Measurements from ENCODE around the gene SLC35E1.
A peak's percentile ranks its signal among the peaks of the same experiment; 100 is the strongest.

Gene SLC35E1

DNA sequence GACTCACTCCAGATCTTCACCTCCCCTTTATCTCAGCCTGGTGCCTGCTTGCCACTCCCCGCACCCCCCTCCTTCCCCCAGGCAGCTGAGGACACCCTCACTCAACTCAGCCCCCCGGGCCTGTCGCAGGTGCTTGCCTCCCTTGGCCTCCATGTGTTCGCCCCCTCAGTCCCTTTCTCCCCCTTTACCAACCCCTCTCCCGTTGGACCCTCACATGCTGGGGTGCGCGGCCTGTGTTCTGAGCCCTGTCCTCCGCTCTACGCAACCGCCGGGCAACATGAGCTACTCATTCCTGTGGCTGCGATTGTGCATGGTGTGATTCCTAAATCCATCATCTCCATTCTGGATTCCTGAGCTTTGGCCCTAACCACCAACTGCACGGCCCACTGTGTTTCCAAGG is 35.1 kb downstream of the SLC35E1 start:
- no peak for DNase-seq
- TF ChIP-seq GATA1 (IDR thresholded peaks at IDR 0.05; ENCODE audit: low read depth, low read length) = no peak
- TF ChIP-seq POLR2A (IDR thresholded peaks at IDR 0.05; ENCODE audit: low read length) = no peak

DNA sequence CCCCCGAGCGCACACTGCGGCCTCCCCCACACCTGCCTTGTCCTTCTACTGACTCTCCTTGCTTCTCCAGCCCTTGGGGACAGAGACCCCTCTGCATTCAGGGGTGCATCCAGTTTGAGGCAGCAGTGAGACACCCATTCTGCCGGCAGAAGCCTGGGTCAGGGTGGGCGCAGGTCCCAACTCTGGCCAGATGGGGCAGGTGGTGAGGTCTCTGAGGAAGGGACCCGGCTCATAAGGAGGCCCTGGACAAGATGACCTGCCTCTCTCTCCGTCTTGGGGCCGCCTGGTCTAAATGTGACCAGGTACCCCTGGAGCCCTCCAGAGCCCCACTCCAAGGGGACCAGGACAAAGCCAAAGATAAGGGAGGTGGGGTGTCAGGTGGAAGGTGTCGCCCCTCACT is 36.1 kb downstream of the SLC35E1 start:
- no peak for DNase-seq
- TF ChIP-seq POLR2A (IDR thresholded peaks at IDR 0.05; ENCODE audit: low read length) (no peak), GATA1 (IDR thresholded peaks at IDR 0.05; ENCODE audit: low read depth, low read length) (no peak)

DNA sequence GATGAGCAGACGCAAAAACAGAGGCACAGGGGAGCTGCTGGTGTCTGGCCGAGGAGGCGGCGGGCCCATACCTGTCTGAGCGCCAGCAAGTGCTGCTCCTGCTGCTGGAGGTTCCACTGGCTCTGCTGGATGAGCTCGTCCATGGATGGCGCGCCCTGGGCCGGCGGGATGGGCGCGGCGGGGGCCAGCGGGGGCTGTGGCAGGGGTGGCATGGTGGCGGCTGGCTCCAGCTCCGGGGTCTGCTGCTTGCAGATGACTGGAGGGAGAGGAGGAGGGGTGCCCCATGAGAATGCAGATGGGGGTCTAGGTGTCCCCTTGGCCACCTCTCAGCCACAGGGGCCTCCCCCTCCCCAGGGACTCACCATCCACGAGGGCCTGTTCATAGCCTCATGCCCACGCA is 36.8 kb downstream of the SLC35E1 start:
- no peak for DNase-seq
- no peak for TF ChIP-seq POLR2A (IDR thresholded peaks at IDR 0.05; ENCODE audit: low read length)
- TF ChIP-seq GATA1 (IDR thresholded peaks at IDR 0.05; ENCODE audit: low read depth, low read length) = no peak

DNA sequence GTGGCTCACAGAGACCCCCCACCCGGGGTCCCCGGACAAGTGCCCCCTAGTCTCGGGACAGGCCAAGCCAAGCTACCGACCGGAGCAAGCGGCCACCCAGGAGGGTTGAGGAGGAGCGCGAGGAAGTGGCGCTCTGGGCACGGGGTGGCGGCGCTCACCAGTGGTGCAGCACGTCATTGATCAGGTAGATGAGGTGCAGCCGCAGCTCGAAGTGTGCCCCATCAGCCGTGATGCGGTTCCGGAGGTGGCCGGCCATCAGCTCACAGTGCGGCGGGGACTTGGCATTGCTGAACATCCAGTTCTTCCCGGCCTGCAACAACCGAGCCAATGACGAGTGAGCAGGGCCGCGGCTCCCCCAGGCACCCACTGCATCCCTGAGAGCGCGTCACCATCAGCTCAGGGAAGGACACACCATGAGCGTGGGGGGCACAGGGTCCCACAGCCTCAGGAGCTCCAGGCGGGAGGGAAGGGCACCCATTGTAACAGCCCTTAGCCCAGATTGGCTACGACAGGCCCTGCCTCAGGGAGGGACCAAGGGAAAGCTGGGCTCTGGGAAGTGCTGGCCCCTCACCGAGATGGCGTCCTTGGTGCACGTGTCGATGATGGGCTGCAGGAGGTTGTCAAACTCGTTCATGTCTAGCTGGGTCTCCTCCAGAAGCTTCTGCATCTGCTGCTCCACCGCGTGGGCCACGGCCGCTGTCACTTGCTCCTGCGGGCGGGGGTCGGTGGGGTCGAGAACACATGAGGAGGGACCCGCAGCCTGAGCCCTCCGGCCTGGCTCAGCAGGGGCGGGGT is 39.6 kb downstream of the SLC35E1 start:
- TF ChIP-seq POLR2A (IDR thresholded peaks at IDR 0.05; ENCODE audit: low read length) (no peak), GATA1 (IDR thresholded peaks at IDR 0.05; ENCODE audit: low read depth, low read length) (no peak)
- DNase-seq = no peak

DNA sequence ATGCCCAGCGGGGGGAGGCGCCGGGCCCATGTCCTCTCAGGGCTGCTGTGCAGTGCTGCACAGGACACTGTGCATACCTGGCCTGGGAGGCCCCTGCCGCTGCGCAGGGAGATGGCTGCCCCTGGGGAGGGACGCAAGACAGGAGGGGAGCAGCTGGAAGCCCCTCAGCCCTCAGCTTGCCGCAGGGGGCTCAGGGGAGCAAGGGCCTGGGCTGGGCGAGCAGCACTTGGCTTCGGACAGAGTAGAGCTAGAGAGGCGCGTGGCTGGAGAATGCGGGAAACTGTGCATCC is 40.9 kb downstream of the SLC35E1 start:
- TF ChIP-seq GATA1 (IDR thresholded peaks at IDR 0.05; ENCODE audit: low read depth, low read length) (no peak), POLR2A (IDR thresholded peaks at IDR 0.05; ENCODE audit: low read length) (no peak)
- no peak for DNase-seq

DNA sequence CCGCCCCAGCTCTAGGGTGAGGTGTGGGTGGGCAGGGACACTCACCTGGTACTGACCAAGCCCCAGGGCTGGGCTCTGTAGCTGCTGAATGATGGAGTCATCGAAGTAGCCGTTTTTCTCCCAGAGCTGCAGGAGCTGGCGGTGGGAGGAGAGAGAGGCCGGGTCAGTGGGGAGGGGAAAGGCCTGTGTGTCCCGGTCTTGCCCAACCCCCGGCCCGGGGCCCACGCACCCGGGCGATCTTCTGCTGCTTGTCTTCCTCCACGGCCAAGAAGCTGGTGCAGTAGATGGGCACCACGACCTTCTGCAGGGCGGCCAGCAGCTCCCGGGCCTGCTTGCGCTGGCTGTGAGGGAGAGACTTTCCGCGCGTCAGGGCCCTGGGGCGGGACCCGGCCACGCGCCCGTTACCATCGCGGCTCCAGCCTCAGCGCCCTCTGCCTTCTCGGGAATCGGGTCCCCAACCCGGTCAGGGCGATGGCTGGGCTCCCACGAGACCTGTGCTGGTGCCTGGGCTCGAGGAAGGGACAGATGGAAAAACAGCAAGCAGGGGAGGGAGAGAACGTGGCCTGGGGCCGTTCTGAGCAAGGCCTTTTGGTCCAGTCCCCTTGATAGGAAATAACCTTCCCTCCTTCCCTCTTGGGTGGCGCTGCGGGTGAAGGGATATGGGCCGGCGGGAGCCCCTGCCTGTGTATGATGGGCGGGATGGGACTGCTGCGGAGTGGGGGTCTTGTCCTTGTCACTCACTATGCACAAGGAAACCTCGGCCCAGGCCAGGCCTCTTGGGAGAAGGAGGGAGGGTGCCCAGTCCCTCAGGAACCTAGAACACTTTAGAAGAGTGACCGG is 41.5 kb downstream of the SLC35E1 start:
- TF ChIP-seq GATA1 (IDR thresholded peaks at IDR 0.05; ENCODE audit: low read depth, low read length) = no peak
- no peak for DNase-seq

DNA sequence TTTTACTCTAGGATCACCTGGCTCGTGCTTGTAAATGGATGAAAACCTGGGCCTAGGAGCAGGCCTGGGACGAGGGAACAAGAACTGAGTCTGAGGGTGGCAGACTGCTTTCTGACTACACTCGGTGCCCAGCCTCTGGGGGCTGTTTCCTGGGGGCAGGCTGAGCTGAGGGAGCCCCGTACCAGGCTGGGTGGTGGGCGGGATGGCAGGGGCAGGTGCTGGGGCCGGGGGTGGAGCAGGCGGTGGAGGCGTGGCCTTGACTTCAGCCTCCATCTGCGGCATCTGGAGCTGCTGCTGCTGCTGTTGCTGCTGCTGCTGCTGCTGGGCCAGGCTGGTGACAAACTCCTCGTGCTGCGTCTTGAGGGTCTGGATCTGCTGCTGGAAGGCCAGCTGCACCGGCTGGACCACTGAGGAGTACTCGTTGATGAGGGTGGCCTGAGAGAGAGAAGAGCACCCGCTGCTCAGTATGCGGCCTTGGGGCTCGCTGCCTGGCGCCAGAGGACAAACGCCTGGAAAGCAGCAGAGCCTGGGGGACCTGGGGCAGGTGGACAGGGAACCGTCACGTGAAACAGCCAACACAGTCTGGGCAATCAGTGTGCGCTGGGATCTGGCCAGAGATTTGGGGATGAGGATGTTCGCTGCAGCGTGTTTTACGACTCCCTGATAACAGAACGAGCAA is 42.6 kb downstream of the SLC35E1 start:
- TF ChIP-seq GATA1 (IDR thresholded peaks at IDR 0.05; ENCODE audit: low read depth, low read length) (no peak), POLR2A (IDR thresholded peaks at IDR 0.05; ENCODE audit: low read length) (no peak)
- DNase-seq = no peak

DNA sequence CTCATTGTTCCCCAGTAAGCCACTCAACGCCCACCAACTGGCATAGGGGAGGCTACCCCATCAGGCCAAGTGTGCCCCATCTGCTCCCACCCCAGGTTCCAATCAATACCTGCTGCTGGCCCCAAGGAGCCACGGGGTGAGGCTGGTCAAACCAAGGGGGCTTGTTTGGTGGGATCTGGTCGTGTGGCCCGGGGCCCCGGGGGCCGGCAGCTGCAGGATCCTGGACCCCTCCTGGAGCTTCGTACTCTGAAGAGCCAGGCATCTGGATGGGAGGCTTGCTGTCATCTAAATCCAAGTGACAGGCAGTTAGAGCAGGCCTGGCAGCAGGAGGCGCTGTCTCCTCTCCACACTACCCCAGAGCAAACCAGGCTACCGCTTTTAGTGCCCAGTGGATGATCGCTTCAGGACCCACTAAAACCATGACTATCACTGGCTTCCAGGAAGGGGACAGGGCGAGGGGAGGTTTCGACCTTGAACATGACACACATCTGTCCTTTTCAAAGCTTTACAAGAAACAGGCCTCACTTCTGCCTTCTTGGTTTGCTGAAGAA is 44.2 kb downstream of the SLC35E1 start:
- peak; percentile 59 to 69 for DNase-seq
- TF ChIP-seq GATA1 (IDR thresholded peaks at IDR 0.05; ENCODE audit: low read depth, low read length) (no peak), POLR2A (IDR thresholded peaks at IDR 0.05; ENCODE audit: low read length) (no peak)

DNA sequence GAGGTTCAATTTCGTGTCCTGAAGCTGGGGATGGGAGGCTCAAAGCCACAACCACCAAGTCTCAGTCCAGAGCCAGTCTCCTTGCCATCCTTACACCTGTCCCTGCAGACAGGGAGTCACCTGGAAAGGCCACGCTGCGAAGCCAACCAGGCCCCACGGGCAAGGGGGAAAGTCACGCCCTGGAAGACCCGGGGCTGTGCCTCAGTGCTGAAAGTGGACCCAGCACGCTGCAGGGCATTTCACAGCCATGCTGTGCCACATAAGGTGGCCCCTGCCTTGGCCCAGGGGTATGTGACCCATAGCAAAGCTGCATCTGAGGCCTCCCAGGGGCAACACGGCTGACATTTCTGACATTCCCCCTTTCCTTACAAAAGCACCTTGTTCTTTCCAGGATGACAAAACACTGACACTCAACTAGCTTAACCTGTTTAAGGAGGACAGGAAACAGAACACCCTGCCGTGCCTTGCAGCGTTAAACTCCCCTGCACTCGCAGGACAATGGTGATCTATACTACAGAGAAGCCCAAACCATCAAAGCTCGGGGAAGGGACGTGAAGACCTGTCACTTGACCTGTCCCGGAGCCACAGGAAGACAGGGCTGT is 44.8 kb downstream of the SLC35E1 start:
- TF ChIP-seq GATA1 (IDR thresholded peaks at IDR 0.05; ENCODE audit: low read depth, low read length) = no peak
- TF ChIP-seq POLR2A (IDR thresholded peaks at IDR 0.05; ENCODE audit: low read length) = no peak
- no peak for DNase-seq

DNA sequence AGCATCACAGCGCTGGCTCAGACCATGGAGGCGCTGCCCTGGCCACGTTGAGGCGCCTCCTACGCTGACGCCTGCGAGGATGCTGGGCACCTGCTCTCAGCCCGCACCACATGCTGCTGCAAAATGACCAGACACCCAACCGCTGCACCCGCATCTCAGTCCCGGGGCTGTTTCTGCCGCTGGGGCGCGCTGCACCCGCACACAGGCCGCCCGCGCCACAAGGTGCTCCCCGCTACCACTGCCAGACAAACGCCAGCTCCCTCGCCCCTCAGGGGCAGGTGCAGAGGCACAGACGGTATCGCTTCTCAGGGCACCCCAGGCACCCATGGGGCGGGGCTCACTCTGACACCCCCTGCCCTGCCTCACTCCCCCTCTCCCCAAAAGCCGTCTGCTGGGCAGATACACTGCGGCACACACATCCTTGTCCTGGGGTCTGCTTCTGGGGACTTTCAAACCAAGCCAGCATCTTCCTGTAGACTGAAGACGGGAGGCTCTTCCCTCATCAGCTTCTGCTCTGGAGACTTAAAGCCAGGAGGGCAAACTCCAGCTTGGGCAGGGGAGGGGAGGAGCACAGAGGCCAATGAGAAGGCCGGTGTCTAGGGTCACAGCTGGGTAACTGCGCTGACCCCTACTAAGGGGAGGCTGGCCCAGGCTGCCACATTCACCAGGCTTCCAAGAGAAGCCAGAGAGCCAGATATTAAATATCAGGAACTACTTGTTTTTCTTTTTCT is 46.3 kb downstream of the SLC35E1 start:
- no peak for DNase-seq
- no peak for TF ChIP-seq POLR2A (IDR thresholded peaks at IDR 0.05; ENCODE audit: low read length)
- no peak for TF ChIP-seq GATA1 (IDR thresholded peaks at IDR 0.05; ENCODE audit: low read depth, low read length)

DNA sequence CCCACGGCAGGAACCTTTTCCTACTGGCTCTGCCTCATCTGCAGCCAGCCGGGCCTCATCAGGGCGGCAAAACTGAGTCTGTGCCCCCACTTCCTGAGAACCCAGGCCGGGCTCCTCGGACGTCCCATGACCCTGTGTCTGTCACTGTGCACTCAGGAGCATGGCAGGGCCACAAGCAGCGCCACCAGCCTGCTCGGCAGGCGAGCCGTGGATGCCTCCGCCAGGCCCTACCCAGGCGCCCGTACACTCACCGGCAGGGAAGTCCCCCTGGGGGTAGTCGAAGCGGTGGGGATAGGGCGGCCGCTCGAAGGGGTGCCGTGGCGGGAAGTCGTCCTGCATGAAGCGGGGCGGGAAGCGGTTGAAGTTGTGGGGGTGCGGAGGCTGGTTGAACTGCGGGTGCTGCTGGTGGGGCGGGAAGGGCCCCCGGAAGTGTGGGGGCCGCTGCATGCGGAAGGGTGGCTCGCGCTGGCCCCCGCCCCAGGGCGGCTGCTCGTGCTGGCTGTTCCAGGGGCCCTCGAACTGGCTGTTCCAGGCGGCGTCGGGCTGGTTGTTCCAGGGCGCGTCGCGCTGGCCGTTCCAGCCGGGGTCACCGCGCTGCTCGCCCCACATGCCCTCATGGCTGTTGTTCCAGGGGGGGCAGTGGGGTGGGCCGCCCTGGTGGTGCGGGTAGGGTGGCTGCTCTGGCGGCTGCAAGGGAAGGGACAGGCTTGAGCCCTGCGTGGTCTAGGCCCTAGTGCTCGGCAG is 47.1 kb downstream of the SLC35E1 start:
- TF ChIP-seq POLR2A (IDR thresholded peaks at IDR 0.05; ENCODE audit: low read length) (no peak), GATA1 (IDR thresholded peaks at IDR 0.05; ENCODE audit: low read depth, low read length) (no peak)
- DNase-seq = no peak

DNA sequence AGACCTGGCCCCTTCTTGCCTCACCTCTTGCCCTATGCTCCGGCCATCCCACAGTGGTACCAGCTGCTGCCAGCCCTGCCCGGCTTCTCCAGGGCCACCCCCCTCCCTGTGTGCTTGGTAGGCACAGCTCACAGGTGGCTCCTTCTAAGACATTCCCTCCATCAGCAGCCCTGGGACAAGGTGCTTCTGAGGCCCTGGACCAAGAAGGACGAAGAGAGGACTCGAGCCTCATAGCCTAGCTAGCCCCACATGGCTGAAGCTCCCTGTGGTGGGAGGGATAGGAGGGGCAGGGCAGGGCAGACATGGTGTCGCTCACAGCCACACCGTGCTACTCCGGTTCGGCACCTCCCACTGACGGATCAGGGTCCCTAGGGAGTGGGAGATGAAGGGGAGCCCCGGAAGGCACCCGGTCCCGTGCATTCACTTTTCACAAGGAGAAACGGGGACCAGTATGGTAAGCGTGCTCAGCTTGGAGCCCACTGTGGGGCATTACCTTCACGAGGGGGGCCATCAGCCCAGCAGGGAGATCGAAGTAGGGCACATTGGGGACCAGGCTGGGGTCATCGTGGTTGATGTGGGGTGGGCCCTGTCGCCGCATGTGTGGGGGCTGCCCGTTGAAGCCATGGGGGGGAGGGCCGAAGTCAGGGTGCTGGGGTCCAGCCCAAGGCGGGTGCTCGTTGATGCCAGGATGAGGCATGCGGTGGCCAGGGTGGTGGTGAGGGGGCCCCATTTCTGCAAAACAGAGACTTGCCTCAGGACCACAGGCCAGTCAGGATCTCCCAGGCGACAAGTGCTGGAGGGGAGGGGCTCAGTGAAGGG is 49.4 kb downstream of the SLC35E1 start:
- no peak for TF ChIP-seq GATA1 (IDR thresholded peaks at IDR 0.05; ENCODE audit: low read depth, low read length)
- no peak for TF ChIP-seq POLR2A (IDR thresholded peaks at IDR 0.05; ENCODE audit: low read length)
- no peak for DNase-seq
